ENCODE data around the gene SCN9A.
"Not testable (repeated sequence)": the region's sequence is repeated elsewhere in the genome, so short reads cannot be mapped to it uniquely, and the experiment has no call there.

Gene SCN9A

DNA sequence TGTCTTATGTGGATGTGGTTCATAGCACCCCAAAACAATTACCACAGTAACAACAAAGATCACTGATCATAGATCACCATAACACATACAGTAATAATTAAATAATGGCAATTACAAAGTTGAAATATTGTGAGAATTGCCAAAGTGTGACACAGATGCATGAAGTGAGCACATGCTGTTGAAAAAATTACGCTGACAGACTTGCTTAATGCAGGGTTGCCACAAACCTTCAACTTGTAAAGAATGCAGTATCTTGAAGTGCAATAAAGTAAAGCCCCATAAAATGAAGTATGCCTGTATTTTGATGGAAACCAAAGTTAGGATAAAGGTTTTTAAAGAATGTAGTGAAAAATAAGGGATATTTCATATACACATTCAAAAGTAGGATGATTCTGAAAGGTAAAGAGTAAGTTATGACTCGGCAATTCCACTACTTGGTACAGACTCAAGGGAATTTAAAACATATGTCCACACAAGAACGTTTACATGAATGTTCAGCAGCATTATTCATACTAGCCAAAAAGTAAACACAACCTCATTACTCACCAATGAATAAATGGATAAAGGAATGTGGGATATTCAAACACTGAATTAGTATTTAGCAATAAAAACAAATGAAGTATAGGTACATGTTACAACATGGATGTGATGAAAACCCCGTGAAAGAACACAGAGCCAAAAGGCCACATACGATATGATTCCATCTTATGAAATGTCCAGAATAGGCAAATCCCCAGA, 61.6 kb downstream of the SCN9A start:
- Histone ChIP-seq H3K4me1 (ENCODE audit: control insufficient read depth in 5 of 5, insufficient read depth in 5 of 5, low read length in 5 of 5) (no peaks in the 10 kb centered on the region), H3K9me3 (ENCODE audit: control insufficient read depth in 5 of 5, low read length in 5 of 5) (no peaks in the 10 kb centered on the region), H3K36me3 (ENCODE audit: control insufficient read depth in 5 of 5, insufficient read depth in 5 of 5, low read length in 5 of 5) (peaks cover 0 to 5% (median 0%) of the 10 kb centered on the region in 5 donors), H3K27me3 (ENCODE audit: control insufficient read depth in 5 of 5, insufficient read depth in 4 of 5, low read length in 5 of 5) (no peaks in the 10 kb centered on the region), H3K4me3 (ENCODE audit: low read depth in 1 of 5, low read length in 5 of 5) (no peak overlapping the region), H3K9ac (ENCODE audit: low read length in 5 of 5) (no peak overlapping the region), H3K27ac (ENCODE audit: low read depth, low read length) (no peak overlapping the region)

DNA sequence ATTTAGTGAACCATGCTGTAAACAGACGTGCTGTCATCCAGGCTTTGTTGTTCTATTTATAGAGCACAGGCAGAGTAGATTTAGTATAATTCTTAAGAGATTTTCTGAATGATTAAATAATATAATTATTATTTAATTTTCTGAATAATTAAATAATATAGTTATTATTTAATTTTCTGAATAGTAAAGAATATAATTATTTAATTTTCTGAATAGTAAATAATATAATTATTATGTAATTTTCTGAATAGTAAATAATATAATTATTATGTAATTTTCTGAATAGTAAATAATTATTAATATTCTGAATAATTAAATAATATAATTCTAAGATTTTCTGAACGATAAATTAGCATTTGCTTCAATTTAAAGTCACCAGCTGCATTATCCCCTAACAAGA, 62.9 kb downstream of the SCN9A start:
- not testable (repeated sequence) for H3K4me1 ChIP-seq (ENCODE audit: control insufficient read depth in 5 of 5, insufficient read depth in 5 of 5, low read length in 5 of 5); H3K27me3 ChIP-seq (ENCODE audit: control insufficient read depth in 5 of 5, insufficient read depth in 4 of 5, low read length in 5 of 5); H3K27ac ChIP-seq (ENCODE audit: low read depth, low read length); H3K36me3 ChIP-seq (ENCODE audit: control insufficient read depth in 5 of 5, insufficient read depth in 5 of 5, low read length in 5 of 5); H3K9ac ChIP-seq (ENCODE audit: low read length in 5 of 5); H3K9me3 ChIP-seq (ENCODE audit: control insufficient read depth in 5 of 5, low read length in 5 of 5); H3K4me3 ChIP-seq (ENCODE audit: low read depth in 1 of 5, low read length in 5 of 5)

DNA sequence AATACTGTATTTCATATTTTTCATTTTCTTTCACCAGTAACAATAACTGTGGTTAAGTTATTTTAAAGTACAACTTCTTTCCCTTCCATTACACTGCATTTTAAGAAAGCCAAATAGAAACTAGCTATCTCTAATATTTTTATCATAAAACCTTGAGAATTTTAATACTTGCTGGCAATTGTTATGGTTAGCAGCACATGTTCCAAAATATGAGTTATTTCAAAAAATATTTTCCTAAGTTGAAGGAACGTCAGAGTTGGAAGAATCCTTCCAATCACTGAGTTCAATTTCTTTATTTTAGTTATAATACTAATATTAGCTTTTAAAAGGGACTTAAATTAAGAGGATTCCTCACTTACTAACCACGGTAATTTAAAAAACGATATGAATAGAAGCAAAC, 68.4 kb downstream of the SCN9A start:
- Histone ChIP-seq H3K36me3 (ENCODE audit: control insufficient read depth in 5 of 5, insufficient read depth in 5 of 5, low read length in 5 of 5) (no peaks in the 10 kb centered on the region), H3K4me3 (ENCODE audit: low read depth in 1 of 5, low read length in 5 of 5) (no peak overlapping the region), H3K4me1 (ENCODE audit: control insufficient read depth in 5 of 5, insufficient read depth in 5 of 5, low read length in 5 of 5) (no peaks in the 10 kb centered on the region), H3K27ac (ENCODE audit: low read depth, low read length) (no peak overlapping the region), H3K9me3 (ENCODE audit: control insufficient read depth in 5 of 5, low read length in 5 of 5) (no peaks in the 10 kb centered on the region), H3K27me3 (ENCODE audit: control insufficient read depth in 5 of 5, insufficient read depth in 4 of 5, low read length in 5 of 5) (no peaks in the 10 kb centered on the region), H3K9ac (ENCODE audit: low read length in 5 of 5) (no peak overlapping the region)

DNA sequence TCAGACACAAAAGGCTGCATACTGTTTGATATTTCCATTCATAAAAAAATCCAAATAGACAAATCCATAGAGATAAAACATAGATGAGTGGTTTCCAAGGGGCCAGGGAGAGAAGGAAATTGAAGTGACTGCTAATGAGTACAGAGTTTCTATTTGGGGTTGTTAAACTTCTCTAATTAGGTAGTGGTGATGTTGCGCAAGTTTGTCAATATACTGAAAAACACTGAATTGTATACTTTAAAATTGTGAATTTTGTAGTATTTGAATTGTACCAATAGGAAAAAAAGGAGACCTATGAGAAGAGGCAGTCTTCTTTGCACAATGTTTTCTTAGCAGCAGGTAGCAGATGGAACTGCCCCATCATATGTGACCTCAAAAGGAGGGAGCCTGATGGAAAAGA, 71.1 kb downstream of the SCN9A start:
- Histone ChIP-seq H3K27me3 (ENCODE audit: control insufficient read depth in 5 of 5, insufficient read depth in 4 of 5, low read length in 5 of 5) (no peaks in the 10 kb centered on the region), H3K27ac (ENCODE audit: low read depth, low read length) (no peak overlapping the region), H3K4me3 (ENCODE audit: low read depth in 1 of 5, low read length in 5 of 5) (no peak overlapping the region), H3K36me3 (ENCODE audit: control insufficient read depth in 5 of 5, insufficient read depth in 5 of 5, low read length in 5 of 5) (no peaks in the 10 kb centered on the region), H3K4me1 (ENCODE audit: control insufficient read depth in 5 of 5, insufficient read depth in 5 of 5, low read length in 5 of 5) (no peaks in the 10 kb centered on the region), H3K9ac (ENCODE audit: low read length in 5 of 5) (no peak overlapping the region), H3K9me3 (ENCODE audit: control insufficient read depth in 5 of 5, low read length in 5 of 5) (no peaks in the 10 kb centered on the region)

DNA sequence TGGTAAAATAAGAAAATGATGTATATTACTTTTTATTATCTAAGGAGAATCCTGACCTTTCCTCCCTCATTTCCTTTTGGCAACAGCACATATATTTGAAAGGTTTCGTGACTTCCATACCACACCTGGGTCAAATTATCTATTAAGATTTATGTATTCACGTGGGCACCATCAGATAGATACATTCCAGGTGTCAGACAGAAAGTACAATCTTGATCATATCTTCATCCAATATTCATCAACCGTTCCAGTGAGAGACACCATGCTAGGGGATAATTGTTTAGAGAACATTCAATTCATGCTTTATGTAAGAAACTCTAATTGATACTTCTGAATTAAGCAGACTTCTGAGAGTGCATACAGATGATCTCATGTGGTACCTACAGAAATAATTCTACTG, 73.7 kb downstream of the SCN9A start:
- H3K4me3 ChIP-seq (ENCODE audit: low read depth in 1 of 5, low read length in 5 of 5) = no peak overlapping the region

DNA sequence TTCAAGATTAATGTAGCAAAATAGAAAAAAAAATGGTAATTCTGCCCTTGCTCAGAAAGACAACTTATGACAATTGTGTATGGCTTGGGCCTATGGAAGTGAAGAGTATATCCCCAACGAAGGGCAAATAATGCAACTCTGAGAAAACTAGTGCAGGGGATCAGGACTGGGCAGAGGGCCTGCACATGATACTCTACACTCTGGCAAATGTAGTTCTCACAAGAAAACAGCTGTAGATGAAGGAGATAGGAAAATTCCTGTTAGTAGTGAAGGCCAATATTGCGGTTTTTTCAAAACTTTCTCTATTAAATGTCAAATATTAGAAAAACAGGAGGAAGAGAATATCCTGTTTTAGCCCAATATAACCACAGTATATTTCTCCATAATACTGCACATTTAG, 77.8 kb downstream of the SCN9A start:
- H3K27ac ChIP-seq (ENCODE audit: low read depth, low read length) = no peak overlapping the region
- H3K4me1 ChIP-seq (ENCODE audit: control insufficient read depth in 5 of 5, insufficient read depth in 5 of 5, low read length in 5 of 5) = no peaks in the 10 kb centered on the region
- no peaks in the 10 kb centered on the region for H3K27me3 ChIP-seq (ENCODE audit: control insufficient read depth in 5 of 5, insufficient read depth in 4 of 5, low read length in 5 of 5)
- no peak overlapping the region for H3K4me3 ChIP-seq (ENCODE audit: low read depth in 1 of 5, low read length in 5 of 5)
- H3K36me3 ChIP-seq (ENCODE audit: control insufficient read depth in 5 of 5, insufficient read depth in 5 of 5, low read length in 5 of 5) = no peaks in the 10 kb centered on the region
- no peak overlapping the region for H3K9ac ChIP-seq (ENCODE audit: low read length in 5 of 5)
- no peaks in the 10 kb centered on the region for H3K9me3 ChIP-seq (ENCODE audit: control insufficient read depth in 5 of 5, low read length in 5 of 5)

More for the DNA sequence above, 73.7 kb downstream of the SCN9A start:
- H3K27ac ChIP-seq (ENCODE audit: low read depth, low read length) = no peak overlapping the region
- no peaks in the 10 kb centered on the region for H3K36me3 ChIP-seq (ENCODE audit: control insufficient read depth in 5 of 5, insufficient read depth in 5 of 5, low read length in 5 of 5)
- no peaks in the 10 kb centered on the region for H3K27me3 ChIP-seq (ENCODE audit: control insufficient read depth in 5 of 5, insufficient read depth in 4 of 5, low read length in 5 of 5)
- H3K4me1 ChIP-seq (ENCODE audit: control insufficient read depth in 5 of 5, insufficient read depth in 5 of 5, low read length in 5 of 5) = no peaks in the 10 kb centered on the region
- no peak overlapping the region for H3K9ac ChIP-seq (ENCODE audit: low read length in 5 of 5)
- H3K9me3 ChIP-seq (ENCODE audit: control insufficient read depth in 5 of 5, low read length in 5 of 5) = no peaks in the 10 kb centered on the region

DNA sequence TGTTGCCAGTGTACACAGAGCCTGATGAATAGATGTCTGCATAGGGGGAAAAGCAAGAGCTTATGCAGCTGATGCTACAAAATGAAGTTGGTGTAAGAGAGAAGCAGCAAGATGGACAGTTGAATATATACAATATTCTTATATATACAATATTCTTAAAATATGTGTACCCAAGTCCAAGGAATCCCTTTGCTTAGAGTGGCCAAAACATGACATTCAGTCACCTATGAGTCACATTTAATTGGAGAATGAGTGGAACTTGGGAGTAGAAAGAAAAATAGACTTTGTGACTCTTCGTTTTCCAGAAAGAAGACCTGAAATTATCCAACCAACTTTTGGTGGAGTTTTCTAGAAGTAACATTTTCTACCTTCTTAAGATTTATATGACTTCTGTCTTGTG, 81.8 kb downstream of the SCN9A start:
- H3K4me3 ChIP-seq (ENCODE audit: low read depth in 1 of 5, low read length in 5 of 5) = no peak overlapping the region

DNA sequence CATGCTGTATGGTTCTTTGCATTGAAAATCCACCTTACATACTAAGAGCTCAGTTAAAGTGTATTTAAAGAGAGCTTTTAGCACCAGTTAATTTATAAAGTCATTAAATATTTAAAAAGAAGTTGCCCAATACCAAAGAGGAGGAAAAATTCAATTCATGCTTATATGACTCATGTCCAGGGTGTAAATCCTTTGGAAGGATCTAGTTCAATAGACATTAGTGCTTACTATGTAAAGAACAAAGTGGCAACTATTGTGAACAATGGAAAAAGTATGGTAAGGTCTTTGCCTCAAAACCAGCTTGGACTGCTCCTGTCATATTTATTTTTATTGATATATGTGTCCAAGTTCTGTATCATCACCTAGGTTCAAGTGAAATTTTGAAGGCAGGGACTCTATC, 90.5 kb downstream of the SCN9A start:
- no peak overlapping the region for H3K27ac ChIP-seq (ENCODE audit: low read depth, low read length)
- no peaks in the 10 kb centered on the region for H3K36me3 ChIP-seq (ENCODE audit: control insufficient read depth in 5 of 5, insufficient read depth in 5 of 5, low read length in 5 of 5)
- H3K4me1 ChIP-seq (ENCODE audit: control insufficient read depth in 5 of 5, insufficient read depth in 5 of 5, low read length in 5 of 5) = no peaks in the 10 kb centered on the region
- no peaks in the 10 kb centered on the region for H3K27me3 ChIP-seq (ENCODE audit: control insufficient read depth in 5 of 5, insufficient read depth in 4 of 5, low read length in 5 of 5)
- H3K9ac ChIP-seq (ENCODE audit: low read length in 5 of 5) = no peak overlapping the region
- no peak overlapping the region for H3K4me3 ChIP-seq (ENCODE audit: low read depth in 1 of 5, low read length in 5 of 5)
- no peaks in the 10 kb centered on the region for H3K9me3 ChIP-seq (ENCODE audit: control insufficient read depth in 5 of 5, low read length in 5 of 5)

More for the DNA sequence above, 81.8 kb downstream of the SCN9A start:
- Histone ChIP-seq H3K9ac (ENCODE audit: low read length in 5 of 5) (no peak overlapping the region), H3K9me3 (ENCODE audit: control insufficient read depth in 5 of 5, low read length in 5 of 5) (no peaks in the 10 kb centered on the region), H3K27me3 (ENCODE audit: control insufficient read depth in 5 of 5, insufficient read depth in 4 of 5, low read length in 5 of 5) (no peaks in the 10 kb centered on the region), H3K36me3 (ENCODE audit: control insufficient read depth in 5 of 5, insufficient read depth in 5 of 5, low read length in 5 of 5) (no peaks in the 10 kb centered on the region), H3K27ac (ENCODE audit: low read depth, low read length) (no peak overlapping the region), H3K4me1 (ENCODE audit: control insufficient read depth in 5 of 5, insufficient read depth in 5 of 5, low read length in 5 of 5) (no peaks in the 10 kb centered on the region)

DNA sequence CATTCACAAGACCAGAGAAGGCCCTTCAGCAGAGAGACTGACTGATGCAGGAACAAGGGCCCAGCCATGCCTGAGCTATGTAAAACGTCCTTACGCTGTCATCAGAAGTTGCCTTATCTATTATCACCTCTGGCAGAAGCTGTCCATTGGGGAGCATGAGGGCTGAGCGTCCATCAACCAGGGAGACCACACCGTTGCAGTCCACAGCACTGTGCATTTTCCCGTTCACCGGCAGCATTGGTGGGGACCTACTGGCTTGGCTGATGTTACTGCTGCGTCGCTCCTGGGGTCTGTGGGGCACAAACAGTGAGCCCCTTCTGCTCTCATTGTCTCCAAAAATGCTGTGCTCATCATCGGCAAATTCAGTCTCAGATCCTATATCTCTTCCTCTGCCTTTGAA, 91.4 kb downstream of the SCN9A start:
- no peaks in the 10 kb centered on the region for H3K36me3 ChIP-seq (ENCODE audit: control insufficient read depth in 5 of 5, insufficient read depth in 5 of 5, low read length in 5 of 5)
- H3K9me3 ChIP-seq (ENCODE audit: control insufficient read depth in 5 of 5, low read length in 5 of 5) = no peaks in the 10 kb centered on the region
- no peak overlapping the region for H3K4me3 ChIP-seq (ENCODE audit: low read depth in 1 of 5, low read length in 5 of 5)
- H3K4me1 ChIP-seq (ENCODE audit: control insufficient read depth in 5 of 5, insufficient read depth in 5 of 5, low read length in 5 of 5) = no peaks in the 10 kb centered on the region
- no peak overlapping the region for H3K27ac ChIP-seq (ENCODE audit: low read depth, low read length)
- H3K27me3 ChIP-seq (ENCODE audit: control insufficient read depth in 5 of 5, insufficient read depth in 4 of 5, low read length in 5 of 5) = no peaks in the 10 kb centered on the region
- H3K9ac ChIP-seq (ENCODE audit: low read length in 5 of 5) = no peak overlapping the region

DNA sequence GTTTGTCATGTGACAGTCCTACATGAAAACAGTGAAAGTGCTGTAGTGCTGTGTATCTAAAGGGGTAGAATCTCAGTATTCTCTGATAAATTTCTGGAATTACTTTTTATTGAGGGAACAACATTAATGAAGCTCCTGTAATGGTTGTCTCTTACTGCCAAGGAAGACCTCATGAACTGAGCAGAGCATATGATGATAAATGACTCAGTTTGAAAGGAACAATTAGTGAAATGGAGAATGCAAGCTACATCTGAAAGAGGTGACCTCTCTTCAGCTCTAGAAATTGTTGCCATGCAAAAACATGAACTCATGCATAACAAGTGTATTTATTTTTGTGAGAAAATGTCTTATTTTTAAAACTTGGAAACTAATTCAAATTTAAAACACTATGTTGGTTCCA, 93.6 kb downstream of the SCN9A start:
- no peak overlapping the region for H3K9ac ChIP-seq (ENCODE audit: low read length in 5 of 5)
- H3K9me3 ChIP-seq (ENCODE audit: control insufficient read depth in 5 of 5, low read length in 5 of 5) = no peaks in the 10 kb centered on the region
- H3K36me3 ChIP-seq (ENCODE audit: control insufficient read depth in 5 of 5, insufficient read depth in 5 of 5, low read length in 5 of 5) = no peaks in the 10 kb centered on the region
- no peaks in the 10 kb centered on the region for H3K27me3 ChIP-seq (ENCODE audit: control insufficient read depth in 5 of 5, insufficient read depth in 4 of 5, low read length in 5 of 5)
- no peak overlapping the region for H3K27ac ChIP-seq (ENCODE audit: low read depth, low read length)
- no peaks in the 10 kb centered on the region for H3K4me1 ChIP-seq (ENCODE audit: control insufficient read depth in 5 of 5, insufficient read depth in 5 of 5, low read length in 5 of 5)
- H3K4me3 ChIP-seq (ENCODE audit: low read depth in 1 of 5, low read length in 5 of 5) = no peak overlapping the region

DNA sequence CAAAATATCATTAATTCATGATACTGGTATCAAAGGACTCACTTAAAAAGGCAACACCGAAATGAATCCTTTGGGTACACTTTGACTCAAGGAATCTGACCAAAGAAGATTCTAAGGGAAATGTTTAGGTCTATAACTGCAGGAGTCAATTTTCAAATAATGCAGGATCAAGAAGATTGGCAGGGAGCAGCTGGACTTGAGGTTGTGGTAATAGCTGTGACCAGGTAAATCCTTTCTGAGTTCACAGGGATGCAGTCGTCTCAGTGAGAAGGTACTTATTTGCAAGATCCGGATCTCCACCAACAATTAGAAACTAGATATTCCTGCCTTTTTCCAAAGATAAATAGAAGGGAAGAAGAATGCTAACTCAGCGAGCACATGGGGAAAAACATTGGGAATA, 96.9 kb downstream of the SCN9A start:
- Histone ChIP-seq H3K9me3 (ENCODE audit: control insufficient read depth in 5 of 5, low read length in 5 of 5) (no peaks in the 10 kb centered on the region), H3K4me3 (ENCODE audit: low read depth in 1 of 5, low read length in 5 of 5) (no peak overlapping the region), H3K4me1 (ENCODE audit: control insufficient read depth in 5 of 5, insufficient read depth in 5 of 5, low read length in 5 of 5) (no peaks in the 10 kb centered on the region), H3K9ac (ENCODE audit: low read length in 5 of 5) (no peak overlapping the region), H3K27me3 (ENCODE audit: control insufficient read depth in 5 of 5, insufficient read depth in 4 of 5, low read length in 5 of 5) (no peaks in the 10 kb centered on the region), H3K27ac (ENCODE audit: low read depth, low read length) (no peak overlapping the region), H3K36me3 (ENCODE audit: control insufficient read depth in 5 of 5, insufficient read depth in 5 of 5, low read length in 5 of 5) (no peaks in the 10 kb centered on the region)
